Erythroblast (primary cell): Measurements from ENCODE around the gene STMP1.

Experiments
- GATA1 ChIP-seq: IDR thresholded peaks from 2 replicates; pipeline ENCODE4 v1.6.1; 2011; ENCODE audit warnings: low read depth, mild to moderate bottlenecking, control low read depth, low read length, moderate library complexity
- POLR2A ChIP-seq: IDR thresholded peaks from 2 replicates; pipeline ENCODE4 v1.6.1; 2011; ENCODE audit warnings: mild to moderate bottlenecking, low read length

DNA sequence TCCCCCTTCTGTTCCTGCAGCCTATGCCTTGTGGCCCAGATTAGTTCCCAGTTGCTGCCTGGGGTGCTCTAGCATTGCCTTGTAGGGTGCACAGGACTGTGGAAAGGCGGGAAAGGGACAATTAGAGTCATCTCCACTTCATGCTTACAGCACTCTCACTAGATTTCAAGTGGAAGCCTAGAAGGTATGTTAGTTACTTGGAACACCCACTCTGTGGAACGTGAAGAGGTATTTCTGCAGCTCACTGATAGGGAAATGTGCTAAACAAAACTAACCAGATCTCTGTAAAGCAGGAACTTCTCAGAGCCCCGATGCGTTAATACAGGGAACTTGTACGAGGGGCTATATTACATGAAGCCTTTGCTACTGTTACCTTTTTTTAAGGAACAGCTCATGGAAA, 19.4 kb downstream of the STMP1 start:
- no peak for TF ChIP-seq POLR2A
- no peak for TF ChIP-seq GATA1
